ENCODE data around the gene ANK3.

- no peak for TF ChIP-seq POLR2A (IDR thresholded peaks at IDR 0.05)
- TF ChIP-seq CTCF (IDR thresholded peaks at IDR 0.05): no peak
- no peak for TF ChIP-seq POLR2AphosphoS5 (IDR thresholded peaks at IDR 0.05)
These were observed 75.4 kb downstream of the ANK3 start for GRCh38 chr10:60314069-60314940.
